T-helper 2 cell treated with Interferon-gamma antibody and Interleukin-4, amounts not matched to agents 100 ng/mL and 5 ng/mL, for 36 hours (primary cell): ENCODE results near the gene CRK. TPM values are rescaled to one million over a fixed set of nuclear protein-coding genes. Genes with fewer than 3 reads are reported as not detected.
"Not testable (repeated sequence)": the region's sequence is repeated elsewhere in the genome, so short reads cannot be mapped to it uniquely, and the experiment has no call there.

Experiments
- intact Hi-C: fragments of 100-400 bp; cut with micrococcal nuclease; formaldehyde crosslinking; loops from one replicate; pipeline ENCODE4 v1.15.1; 2023
- total RNA-seq: library from RNA; stranded (reverse); gene quantifications from 2 replicates; pipeline ENCODE4 v1.2.3, GENCODE V29; 2022

The CRK gene
- total RNA-seq, 1 donor from 2014 or later: 19.9 TPM

- intact Hi-C loops: no loop called here
These were observed 20.7 kb downstream of the CRK start for GRCh38 chr17:1435326-1435725.

DNA sequence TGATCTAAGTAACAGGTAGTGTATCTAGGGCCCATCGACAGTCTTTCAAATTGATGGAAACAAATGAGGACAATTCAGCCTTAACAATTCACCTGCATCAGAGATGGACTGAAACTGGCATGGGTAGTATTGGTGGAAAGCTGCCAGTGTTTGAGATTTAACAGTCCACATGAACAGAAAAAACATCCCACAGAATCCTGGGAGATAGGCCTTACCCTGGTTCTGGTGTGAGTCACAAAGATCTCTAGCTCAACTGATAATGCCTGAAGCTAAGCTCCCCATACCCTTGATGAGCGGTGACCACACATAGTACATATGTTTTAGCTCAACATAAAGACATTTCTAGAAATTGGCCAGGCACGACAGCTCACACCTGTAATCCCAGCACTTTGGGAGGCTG lies 21.9 kb downstream of the CRK start:
- intact Hi-C loops: no loop called here

GRCh38 chr17:1431631-1432104 lies 24.4 kb downstream of the CRK start:
- intact Hi-C loops: no loop called here

GRCh38 chr17:1423456-1424135 lies 32.4 kb downstream of the CRK start:
- intact Hi-C loops: no loop called here

GRCh38 chr17:1422885-1423284 lies 33.1 kb downstream of the CRK start:
- intact Hi-C loops: no loop called here

GRCh38 chr17:1421470-1421869 lies 34.6 kb downstream of the CRK start:
- intact Hi-C loops: no loop called here

DNA sequence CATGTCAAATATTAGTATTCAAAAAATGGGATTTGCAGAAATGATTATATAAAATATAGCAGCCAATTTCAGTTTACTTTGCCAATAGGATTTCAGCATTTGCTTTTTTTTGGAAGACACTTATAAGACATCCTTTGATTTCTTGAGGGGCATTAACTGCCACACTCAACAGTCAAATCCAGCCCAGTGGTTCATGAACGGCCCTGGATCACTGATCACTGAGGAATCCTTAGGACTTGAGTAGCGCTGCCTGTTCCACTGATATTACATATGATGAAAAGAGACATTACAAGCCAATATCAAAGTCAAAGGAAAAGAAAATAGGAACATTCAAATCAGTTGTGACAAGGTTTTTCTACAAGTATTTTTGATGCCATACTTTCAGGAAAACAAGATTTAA lies 35.1 kb downstream of the CRK start:
- intact Hi-C loops: no loop called here

DNA sequence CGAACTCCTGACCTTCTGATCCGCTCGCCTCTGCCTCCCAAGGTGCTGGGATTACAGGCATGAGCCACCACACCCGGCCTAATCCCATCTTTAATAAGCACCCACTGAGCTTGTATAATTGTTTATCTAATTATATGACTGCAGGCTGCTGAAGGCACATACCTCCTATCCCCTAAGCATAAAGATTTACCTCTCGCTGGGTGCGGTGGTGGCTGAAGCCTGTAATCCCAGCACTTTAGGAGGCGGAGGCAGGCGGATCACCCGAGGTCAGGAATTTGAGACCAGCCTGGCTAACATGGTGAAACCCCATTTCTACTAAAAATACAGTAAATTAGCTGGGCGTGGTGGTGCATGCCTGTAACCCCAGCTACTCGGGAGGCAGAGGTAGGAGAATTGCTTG lies 35.9 kb downstream of the CRK start:
- intact Hi-C loops: no loop called here

DNA sequence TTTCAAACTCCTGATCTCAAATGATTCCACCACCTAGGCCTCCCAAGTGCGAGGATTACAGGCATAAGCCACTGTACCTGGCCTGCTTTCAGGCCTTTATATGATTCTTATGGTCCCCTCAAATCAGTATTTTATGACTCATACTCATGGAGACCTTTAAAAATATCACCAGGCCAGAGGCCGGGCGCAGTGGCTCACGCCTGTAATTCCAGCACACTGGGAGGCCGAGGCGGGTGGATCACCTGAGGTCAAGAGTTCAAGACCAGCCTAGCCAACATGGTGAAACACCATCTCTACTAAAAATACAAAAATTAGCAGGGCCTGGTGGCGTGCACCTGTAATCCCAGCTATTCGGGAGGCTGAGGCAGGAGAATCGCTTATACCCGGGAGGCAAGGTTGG lies 37.6 kb downstream of the CRK start:
- intact Hi-C loops: not testable (repeated sequence)

DNA sequence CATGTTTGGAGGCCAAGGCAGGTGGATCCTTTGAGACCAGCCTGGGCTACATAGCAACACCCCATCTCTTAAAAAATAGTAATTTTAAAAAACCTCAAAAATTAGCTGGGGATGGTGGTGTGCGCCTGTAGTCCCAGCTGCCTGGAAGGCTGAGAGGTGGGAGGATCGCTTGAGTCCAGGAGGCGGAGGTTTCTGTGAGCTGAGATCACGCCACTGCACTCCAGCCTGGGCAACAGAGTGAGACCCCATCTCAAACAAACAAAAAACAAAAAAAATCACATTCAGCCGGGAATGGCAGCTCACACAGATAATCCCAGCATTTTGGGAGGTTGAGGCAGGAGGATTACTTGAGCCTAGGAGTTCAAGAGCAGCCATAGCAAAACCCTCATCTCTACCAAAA lies 39.6 kb downstream of the CRK start:
- intact Hi-C loops: no loop called here

- intact Hi-C loops: no loop called here
These were observed 41.4 kb downstream of the CRK start for GRCh38 chr17:1414634-1415033.

GRCh38 chr17:1414001-1414574 lies 41.9 kb downstream of the CRK start:
- intact Hi-C loops: no loop called here

- intact Hi-C loops: no loop called here
These were observed 42.7 kb downstream of the CRK start for GRCh38 chr17:1413281-1413791.

DNA sequence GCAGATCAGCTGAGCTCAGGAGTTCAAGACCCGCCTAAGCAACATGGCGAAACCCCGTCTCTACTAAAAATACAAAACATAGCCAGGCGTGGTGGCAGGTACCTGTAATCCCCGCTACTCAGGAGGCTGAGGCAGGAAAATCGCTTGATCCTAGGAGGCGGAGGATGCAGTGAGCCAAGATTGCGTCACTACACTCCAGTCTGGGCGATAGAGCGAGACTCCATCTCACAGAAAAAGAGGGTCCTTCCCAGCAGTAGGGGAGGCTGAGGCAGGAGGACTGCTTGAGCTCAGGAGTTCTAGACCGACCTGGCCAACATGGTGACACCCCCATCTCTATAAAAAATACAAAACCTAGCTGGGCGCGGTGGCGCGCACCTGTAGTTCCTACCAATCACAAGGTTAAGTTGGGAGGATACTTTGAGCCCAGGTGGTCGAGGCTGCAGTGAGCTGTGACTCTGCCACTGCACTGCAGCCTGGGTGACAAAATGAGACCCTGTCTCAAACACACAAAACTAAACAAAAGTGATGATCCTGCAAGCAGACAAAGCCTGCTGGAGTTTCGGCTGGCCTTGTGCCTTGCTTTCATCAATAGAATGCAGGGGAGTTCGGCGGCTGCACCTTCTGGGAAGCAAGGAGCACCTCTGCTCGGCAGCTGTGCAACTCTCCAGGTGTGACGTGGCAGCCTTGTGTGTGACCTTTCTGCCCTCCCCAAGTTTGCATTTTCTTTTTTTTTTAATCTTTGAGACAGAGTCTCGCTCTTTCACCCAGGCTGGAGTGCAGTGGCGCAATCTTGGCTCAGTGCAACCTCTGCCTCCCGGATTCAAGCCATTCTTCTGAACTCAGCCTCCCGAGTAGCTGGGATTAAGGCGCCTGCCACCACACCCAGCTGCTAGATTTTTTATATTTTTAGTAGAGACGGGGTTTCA lies 43.6 kb downstream of the CRK start:
- intact Hi-C loops: no loop called here

GRCh38 chr17:1402262-1402586 lies 53.8 kb downstream of the CRK start:
- intact Hi-C loops: no loop called here

DNA sequence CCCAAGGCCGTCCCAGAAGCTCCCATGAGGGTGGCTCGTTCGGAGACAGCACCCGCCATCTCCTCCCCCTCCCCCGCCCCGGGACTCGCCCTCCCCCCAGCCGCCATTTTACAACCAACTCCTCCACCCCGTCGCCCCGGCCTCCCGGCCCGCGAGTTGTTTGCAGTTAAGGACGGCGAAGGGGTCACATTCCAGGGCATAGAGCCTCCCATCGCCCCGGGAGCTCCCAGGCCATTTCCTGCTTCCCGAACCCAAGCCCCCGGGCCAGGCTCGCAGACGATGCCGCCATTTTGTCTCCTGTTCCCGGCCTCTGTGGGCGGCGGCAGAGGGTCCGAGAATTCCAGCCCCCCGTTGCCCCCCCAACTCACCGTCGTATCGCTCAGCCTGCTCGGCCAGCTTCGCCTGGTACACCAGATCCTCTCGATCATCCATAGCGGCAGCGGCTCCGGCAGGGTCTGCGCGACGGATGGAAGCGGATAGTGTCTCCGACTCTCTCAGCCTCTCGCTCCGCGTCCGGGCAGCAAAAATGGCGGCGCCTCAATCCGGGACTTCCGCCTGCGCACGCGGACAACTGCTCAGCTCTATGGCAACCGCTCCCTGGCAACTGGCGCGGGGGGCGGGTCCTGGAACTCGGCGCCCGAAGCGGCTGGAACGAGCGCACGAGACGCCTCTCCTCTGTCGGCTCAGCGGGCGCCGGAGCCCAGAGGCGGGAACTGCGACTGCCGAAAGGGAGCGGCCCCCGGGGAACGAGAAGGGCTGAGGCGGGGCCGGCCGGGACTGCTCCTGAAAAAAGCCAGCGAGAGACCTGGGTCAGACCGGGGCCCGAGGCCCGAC lies 56.1 kb downstream of the CRK start, which contains the start of gene YWHAE:
TSS of gene YWHAE (minus strand) at position 544 of the 834 bp plus-strand sequence. CDS start at position 432, 112 bp downstream.
- intact Hi-C loops: loop anchor here (1.0 kb wide), 3 partner anchors 35 to 116 kb away; partner anchors contain the start of genes CRK and INPP5K

DNA sequence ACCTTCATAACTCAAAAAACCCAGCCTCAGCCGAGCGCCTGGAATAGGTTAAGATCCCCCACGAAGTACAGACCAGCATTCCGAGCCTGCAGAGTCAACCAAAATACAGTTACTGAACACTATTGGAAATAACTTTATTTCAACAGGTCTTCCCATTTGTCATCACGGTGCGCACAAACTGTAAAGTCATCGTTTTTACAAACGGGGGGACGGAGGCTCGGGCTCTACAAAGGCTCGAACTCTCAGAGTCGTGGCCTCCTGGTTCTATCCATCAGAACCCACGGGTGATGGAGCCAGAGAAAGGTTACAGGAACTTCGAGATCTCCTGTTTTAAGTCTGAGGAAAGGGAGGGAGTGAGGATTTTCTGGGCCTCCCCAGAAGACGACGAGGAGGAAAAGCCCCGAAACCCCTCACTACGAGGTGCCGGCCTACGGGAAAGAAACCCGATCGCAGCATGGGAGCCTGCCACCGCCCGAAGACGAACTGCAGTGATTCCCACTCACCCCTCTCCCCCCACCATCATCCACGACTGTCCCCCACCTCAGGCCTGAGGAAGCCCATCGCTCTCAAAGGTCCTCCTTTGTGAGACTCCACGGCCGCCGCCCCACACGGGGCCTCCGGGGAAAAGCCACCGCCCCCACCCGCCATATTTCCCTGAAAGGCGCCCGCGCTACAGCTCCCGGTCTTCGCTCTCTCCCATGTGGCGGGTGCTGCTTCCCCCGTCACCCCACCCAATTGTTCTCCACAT lies 56.9 kb downstream of the CRK start:
- intact Hi-C loops: loop anchor here (1.0 kb wide), 1 partner anchor 117 kb away; the partner anchor contains the start of gene INPP5K

GRCh38 chr17:1398028-1398427 lies 58.0 kb downstream of the CRK start:
- intact Hi-C loops: no loop called here

DNA sequence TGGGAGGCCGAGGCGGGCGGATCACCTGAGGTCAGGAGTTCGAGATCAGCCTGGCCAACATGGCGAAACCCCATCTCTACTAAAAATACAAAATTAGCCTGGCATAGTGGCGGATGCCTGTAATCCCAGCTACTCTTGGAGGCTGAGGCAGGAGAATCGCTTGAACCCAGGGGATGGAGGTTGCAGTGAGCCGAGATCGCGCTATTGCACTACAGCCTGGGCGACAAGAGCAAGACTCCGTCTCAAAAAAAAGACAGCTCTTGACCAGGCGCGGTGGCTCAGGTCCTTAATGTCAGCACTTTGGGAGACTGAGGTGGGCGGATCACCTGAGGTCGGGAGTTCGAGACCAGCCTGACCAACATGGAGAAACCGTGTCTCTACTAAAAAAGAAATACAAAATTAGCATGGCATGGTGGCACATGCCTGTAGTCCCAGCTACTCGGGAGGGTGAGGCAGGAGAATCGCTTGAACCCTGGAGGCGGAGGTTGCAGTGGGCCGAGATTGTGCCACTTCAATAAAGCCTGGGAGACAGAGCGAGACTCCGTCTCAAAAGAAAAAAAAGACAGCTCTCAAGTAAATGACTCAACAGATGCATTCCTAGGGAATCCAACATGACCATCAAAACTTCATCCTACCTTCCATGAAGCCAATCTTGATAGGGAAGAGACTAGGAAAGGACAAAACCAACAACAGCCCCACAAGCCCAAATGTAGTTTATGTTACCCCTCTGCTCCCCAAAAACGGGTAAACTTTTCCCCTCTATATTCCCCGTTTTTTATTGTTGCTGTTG lies 60.0 kb downstream of the CRK start:
- intact Hi-C loops: not testable (repeated sequence)
